SH-SY5Y (cell line): ENCODE data around the gene SLC17A8.

Experiments used
- GATA2 ChIP-seq: IDR thresholded peaks from 2 replicates; pipeline ENCODE4 v1.6.1; 2011; ENCODE audit warnings: mild to moderate bottlenecking, low read depth, low read length
- GATA3 ChIP-seq: IDR thresholded peaks from 2 replicates; pipeline ENCODE4 v1.6.1; 2011; ENCODE audit warnings: low read depth, mild to moderate bottlenecking, low read length, moderate library complexity

GRCh38 chr12:100458191-100458590 is 101.3 kb downstream of the SLC17A8 start:
- TF ChIP-seq GATA2 (no peak), GATA3 (no peak)
